ENCODE data around the gene ERG28. TPM values are rescaled to one million over a fixed set of nuclear protein-coding genes. Genes with fewer than 3 reads are reported as not detected.

ERG28 gene
- total and polyA plus RNA-seq, 4 donors, result 17.1 to 43.5 (median 29.2) TPM

DNA sequence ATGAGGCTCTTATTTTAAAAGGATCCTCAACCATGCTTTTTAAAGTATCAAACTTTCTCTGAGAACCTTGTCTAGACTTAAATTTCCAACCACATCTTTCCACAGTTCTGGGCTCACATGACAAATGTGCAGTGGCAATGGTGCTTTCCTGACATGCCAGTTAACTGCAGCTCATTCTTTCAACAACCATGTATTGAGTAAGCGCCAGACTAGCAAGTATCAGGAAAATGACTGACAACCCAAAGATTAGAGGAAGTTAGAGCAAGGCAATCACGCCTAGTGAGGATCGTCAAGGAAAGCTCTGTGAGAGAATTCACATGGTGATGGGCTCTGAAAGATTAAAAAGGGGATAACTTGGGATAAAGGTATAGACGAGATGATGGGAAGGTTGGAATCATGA, 46.5 kb downstream of the ERG28 start:
- DNase-seq (ENCODE audit: low spot score), result no peak
- no peak overlapping the region for H3K9ac ChIP-seq (ENCODE audit: low read depth in 1 of 2, low read length in 2 of 2)
- no peak overlapping the region for H3K4me3 ChIP-seq (ENCODE audit: low read depth in 1 of 3, low read length in 3 of 3)
- H3K27ac ChIP-seq (ENCODE audit: low read depth in 1 of 2, low read length in 2 of 2), result no peak overlapping the region
- H3K9me3 ChIP-seq (ENCODE audit: control insufficient read depth in 4 of 4, low read length in 3 of 4), result no peaks in the 10 kb centered on the region
- no peaks in the 10 kb centered on the region for H3K27me3 ChIP-seq (ENCODE audit: control insufficient read depth in 4 of 4, insufficient read depth in 4 of 4, low read length in 3 of 4)
- TF ChIP-seq TAF1 (conservative IDR thresholded peaks at IDR 0.05), result no peak
- TF ChIP-seq, protein P1, sequence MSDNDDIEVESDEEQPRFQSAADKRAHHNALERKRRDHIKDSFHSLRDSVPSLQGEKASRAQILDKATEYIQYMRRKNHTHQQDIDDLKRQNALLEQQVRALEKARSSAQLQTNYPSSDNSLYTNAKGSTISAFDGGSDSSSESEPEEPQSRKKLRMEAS (IDR thresholded peaks at IDR 0.05), result no peak
- TF ChIP-seq SP1 (IDR thresholded peaks at IDR 0.05), result no peak
- no peak for TF ChIP-seq YY1 (IDR thresholded peaks at IDR 0.05)
- TF ChIP-seq FOXA1 (IDR thresholded peaks at IDR 0.05), result no peak
- no peak for TF ChIP-seq FOXA2 (IDR thresholded peaks at IDR 0.05)
- TF ChIP-seq, protein P2, sequence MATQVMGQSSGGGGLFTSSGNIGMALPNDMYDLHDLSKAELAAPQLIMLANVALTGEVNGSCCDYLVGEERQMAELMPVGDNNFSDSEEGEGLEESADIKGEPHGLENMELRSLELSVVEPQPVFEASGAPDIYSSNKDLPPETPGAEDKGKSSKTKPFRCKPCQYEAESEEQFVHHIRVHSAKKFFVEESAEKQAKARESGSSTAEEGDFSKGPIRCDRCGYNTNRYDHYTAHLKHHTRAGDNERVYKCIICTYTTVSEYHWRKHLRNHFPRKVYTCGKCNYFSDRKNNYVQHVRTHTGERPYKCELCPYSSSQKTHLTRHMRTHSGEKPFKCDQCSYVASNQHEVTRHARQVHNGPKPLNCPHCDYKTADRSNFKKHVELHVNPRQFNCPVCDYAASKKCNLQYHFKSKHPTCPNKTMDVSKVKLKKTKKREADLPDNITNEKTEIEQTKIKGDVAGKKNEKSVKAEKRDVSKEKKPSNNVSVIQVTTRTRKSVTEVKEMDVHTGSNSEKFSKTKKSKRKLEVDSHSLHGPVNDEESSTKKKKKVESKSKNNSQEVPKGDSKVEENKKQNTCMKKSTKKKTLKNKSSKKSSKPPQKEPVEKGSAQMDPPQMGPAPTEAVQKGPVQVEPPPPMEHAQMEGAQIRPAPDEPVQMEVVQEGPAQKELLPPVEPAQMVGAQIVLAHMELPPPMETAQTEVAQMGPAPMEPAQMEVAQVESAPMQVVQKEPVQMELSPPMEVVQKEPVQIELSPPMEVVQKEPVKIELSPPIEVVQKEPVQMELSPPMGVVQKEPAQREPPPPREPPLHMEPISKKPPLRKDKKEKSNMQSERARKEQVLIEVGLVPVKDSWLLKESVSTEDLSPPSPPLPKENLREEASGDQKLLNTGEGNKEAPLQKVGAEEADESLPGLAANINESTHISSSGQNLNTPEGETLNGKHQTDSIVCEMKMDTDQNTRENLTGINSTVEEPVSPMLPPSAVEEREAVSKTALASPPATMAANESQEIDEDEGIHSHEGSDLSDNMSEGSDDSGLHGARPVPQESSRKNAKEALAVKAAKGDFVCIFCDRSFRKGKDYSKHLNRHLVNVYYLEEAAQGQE (IDR thresholded peaks at IDR 0.05), result no peak
- TF ChIP-seq GABPA (IDR thresholded peaks at IDR 0.05 in 1 of 2, conservative IDR thresholded peaks at IDR 0.05 in 1 of 2), result no peak
- TF ChIP-seq HNF4A (conservative IDR thresholded peaks at IDR 0.05), result no peak
- TF ChIP-seq, protein P3, sequence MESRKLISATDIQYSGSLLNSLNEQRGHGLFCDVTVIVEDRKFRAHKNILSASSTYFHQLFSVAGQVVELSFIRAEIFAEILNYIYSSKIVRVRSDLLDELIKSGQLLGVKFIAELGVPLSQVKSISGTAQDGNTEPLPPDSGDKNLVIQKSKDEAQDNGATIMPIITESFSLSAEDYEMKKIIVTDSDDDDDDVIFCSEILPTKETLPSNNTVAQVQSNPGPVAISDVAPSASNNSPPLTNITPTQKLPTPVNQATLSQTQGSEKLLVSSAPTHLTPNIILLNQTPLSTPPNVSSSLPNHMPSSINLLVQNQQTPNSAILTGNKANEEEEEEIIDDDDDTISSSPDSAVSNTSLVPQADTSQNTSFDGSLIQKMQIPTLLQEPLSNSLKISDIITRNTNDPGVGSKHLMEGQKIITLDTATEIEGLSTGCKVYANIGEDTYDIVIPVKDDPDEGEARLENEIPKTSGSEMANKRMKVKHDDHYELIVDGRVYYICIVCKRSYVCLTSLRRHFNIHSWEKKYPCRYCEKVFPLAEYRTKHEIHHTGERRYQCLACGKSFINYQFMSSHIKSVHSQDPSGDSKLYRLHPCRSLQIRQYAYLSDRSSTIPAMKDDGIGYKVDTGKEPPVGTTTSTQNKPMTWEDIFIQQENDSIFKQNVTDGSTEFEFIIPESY (IDR thresholded peaks at IDR 0.05), result no peak
- TF ChIP-seq JUND (IDR thresholded peaks at IDR 0.05), result no peak
- no peaks in the 10 kb centered on the region for H3K36me3 ChIP-seq (ENCODE audit: control insufficient read depth in 4 of 4, insufficient read depth in 3 of 4, low read depth in 1 of 4, low read length in 3 of 4)
- H3K4me1 ChIP-seq (ENCODE audit: control insufficient read depth in 4 of 4, insufficient read depth in 4 of 4, low read length in 3 of 4), result peaks cover 0 to under 1% (median 0%) of the 10 kb centered on the region in 4 donors
- 72% methylated on average over 4 of the region's 4 CpGs for WGBS

DNA sequence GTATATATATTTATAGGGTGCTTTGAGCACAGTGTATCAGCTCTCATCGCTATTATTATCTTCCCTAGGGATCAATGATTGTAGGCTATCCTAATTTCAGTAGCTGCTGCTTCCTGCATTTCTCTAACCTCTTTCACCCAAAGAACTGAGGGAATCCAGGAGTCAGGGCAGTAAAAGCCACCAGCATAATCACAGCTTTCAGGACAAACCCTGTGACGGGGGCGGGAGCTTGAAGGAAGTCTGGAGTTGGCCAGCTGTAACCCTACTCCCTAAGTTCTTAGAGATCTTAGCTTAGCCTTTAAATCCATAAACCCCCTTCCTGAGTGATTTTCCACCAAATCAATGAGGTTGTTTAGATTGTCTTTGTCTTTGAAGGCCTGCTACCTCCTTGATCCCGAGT, 48.5 kb downstream of the ERG28 start:
- 90% methylated on average over 4 of the region's 4 CpGs for WGBS
- no peak overlapping the region for H3K4me3 ChIP-seq (ENCODE audit: low read depth in 1 of 3, low read length in 3 of 3)
- no peaks in the 10 kb centered on the region for H3K4me1 ChIP-seq (ENCODE audit: control insufficient read depth in 4 of 4, insufficient read depth in 4 of 4, low read length in 3 of 4)
- no peak overlapping the region for H3K9ac ChIP-seq (ENCODE audit: low read depth in 1 of 2, low read length in 2 of 2)
- H3K9me3 ChIP-seq (ENCODE audit: control insufficient read depth in 4 of 4, low read length in 3 of 4), result peaks cover 0 to 3% (median 1%) of the 10 kb centered on the region in 4 donors
- no peaks in the 10 kb centered on the region for H3K27me3 ChIP-seq (ENCODE audit: control insufficient read depth in 4 of 4, insufficient read depth in 4 of 4, low read length in 3 of 4)
- DNase-seq (ENCODE audit: low spot score), result no peak
- H3K36me3 ChIP-seq (ENCODE audit: control insufficient read depth in 4 of 4, insufficient read depth in 3 of 4, low read depth in 1 of 4, low read length in 3 of 4), result peaks cover 0 to under 1% (median 0%) of the 10 kb centered on the region in 4 donors
- TF ChIP-seq YY1 (IDR thresholded peaks at IDR 0.05) (no peak), FOXA2 (IDR thresholded peaks at IDR 0.05) (no peak), RXRA (IDR thresholded peaks at IDR 0.05) (no peak), GABPA (IDR thresholded peaks at IDR 0.05 in 1 of 2, conservative IDR thresholded peaks at IDR 0.05 in 1 of 2) (no peak), FOXA1 (IDR thresholded peaks at IDR 0.05) (no peak), JUND (IDR thresholded peaks at IDR 0.05) (no peak)
- TF ChIP-seq, protein P1 (IDR thresholded peaks at IDR 0.05), result no peak
- TF ChIP-seq, protein P4, sequence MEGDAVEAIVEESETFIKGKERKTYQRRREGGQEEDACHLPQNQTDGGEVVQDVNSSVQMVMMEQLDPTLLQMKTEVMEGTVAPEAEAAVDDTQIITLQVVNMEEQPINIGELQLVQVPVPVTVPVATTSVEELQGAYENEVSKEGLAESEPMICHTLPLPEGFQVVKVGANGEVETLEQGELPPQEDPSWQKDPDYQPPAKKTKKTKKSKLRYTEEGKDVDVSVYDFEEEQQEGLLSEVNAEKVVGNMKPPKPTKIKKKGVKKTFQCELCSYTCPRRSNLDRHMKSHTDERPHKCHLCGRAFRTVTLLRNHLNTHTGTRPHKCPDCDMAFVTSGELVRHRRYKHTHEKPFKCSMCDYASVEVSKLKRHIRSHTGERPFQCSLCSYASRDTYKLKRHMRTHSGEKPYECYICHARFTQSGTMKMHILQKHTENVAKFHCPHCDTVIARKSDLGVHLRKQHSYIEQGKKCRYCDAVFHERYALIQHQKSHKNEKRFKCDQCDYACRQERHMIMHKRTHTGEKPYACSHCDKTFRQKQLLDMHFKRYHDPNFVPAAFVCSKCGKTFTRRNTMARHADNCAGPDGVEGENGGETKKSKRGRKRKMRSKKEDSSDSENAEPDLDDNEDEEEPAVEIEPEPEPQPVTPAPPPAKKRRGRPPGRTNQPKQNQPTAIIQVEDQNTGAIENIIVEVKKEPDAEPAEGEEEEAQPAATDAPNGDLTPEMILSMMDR (IDR thresholded peaks at IDR 0.05; ENCODE audit: low read depth, low read length, missing input control), result no peak
- no peak overlapping the region for H3K27ac ChIP-seq (ENCODE audit: low read depth in 1 of 2, low read length in 2 of 2)

All from liver (tissue), 9 donors.